DMS114 treated with DMSO at 0.1 percent for 48 hours (cell line): ENCODE results near the gene KCNQ1.

Experiments used
- DNase-seq: peaks from one replicate; lab custom pipeline; 2025; ENCODE audit not compliant: unreplicated experiment; lab: John Stamatoyannopoulos, UW

The KCNQ1 gene

GRCh38 chr11:2708151-2708581 lies 263.4 kb downstream of the KCNQ1 start:
- DNase-seq = no peak

GRCh38 chr11:2708757-2709281 lies 264.0 kb downstream of the KCNQ1 start:
- no peak for DNase-seq

- DNase-seq = no peak
Measured at GRCh38 chr11:2709429-2709828, 264.6 kb downstream of the KCNQ1 start.

GRCh38 chr11:2711161-2711560 lies 266.4 kb downstream of the KCNQ1 start:
- no peak for DNase-seq

GRCh38 chr11:2713094-2713493 lies 268.3 kb downstream of the KCNQ1 start:
- no peak for DNase-seq

- no peak for DNase-seq
Measured at GRCh38 chr11:2713661-2714462, 269.1 kb downstream of the KCNQ1 start.

- DNase-seq = no peak
Measured at GRCh38 chr11:2714463-2714800, 269.6 kb downstream of the KCNQ1 start.

GRCh38 chr11:2714871-2715270 lies 270.1 kb downstream of the KCNQ1 start:
- no peak for DNase-seq

- no peak for DNase-seq
Measured at GRCh38 chr11:2715716-2716350, 271.0 kb downstream of the KCNQ1 start.

GRCh38 chr11:2716376-2717095 lies 271.7 kb downstream of the KCNQ1 start:
- no peak for DNase-seq

- DNase-seq = no peak
Measured at GRCh38 chr11:2717561-2718325, 272.9 kb downstream of the KCNQ1 start.

- no peak for DNase-seq
Measured at GRCh38 chr11:2718817-2719438, 274.1 kb downstream of the KCNQ1 start.

- no peak for DNase-seq
Measured at GRCh38 chr11:2719831-2720590, 275.2 kb downstream of the KCNQ1 start.

GRCh38 chr11:2721210-2721916 lies 276.6 kb downstream of the KCNQ1 start:
- DNase-seq = no peak

- DNase-seq = no peak
Measured at GRCh38 chr11:2722955-2723354, 278.1 kb downstream of the KCNQ1 start.

GRCh38 chr11:2724104-2724503 lies 279.3 kb downstream of the KCNQ1 start:
- no peak for DNase-seq

GRCh38 chr11:2724653-2725367 lies 280.0 kb downstream of the KCNQ1 start:
- DNase-seq = no peak
